IMR-90 (cell line): ENCODE results near the gene ALCAM.

ENCODE experiments used
- BHLHE40 ChIP-seq: fragments of 150-350 bp; IDR thresholded peaks from 2 replicates; pipeline ENCODE4 v1.6.1; 2016; ENCODE audit warnings: mild to moderate bottlenecking, low read depth, low read length
- CEBPB ChIP-seq: IDR thresholded peaks from 2 replicates; pipeline ENCODE4 v1.6.1; 2012; ENCODE audit warnings: low read depth, low read length, improper control_type of control experiment
- CHD1 ChIP-seq: IDR thresholded peaks from 2 replicates; pipeline ENCODE4 v1.6.1; 2012; ENCODE audit warnings: low read depth, low read length, improper control_type of control experiment
- FOS ChIP-seq: fragments of 150-350 bp; IDR thresholded peaks from 2 replicates; pipeline ENCODE4 v1.6.1; 2016; ENCODE audit warnings: low read depth, low read length
- MAZ ChIP-seq: IDR thresholded peaks from 2 replicates; pipeline ENCODE4 v1.6.1; 2012; ENCODE audit warnings: low read depth, mild to moderate bottlenecking, low read length, improper control_type of control experiment, moderate library complexity, borderline replicate concordance
- NFE2L2 ChIP-seq: fragments of 150-350 bp; IDR thresholded peaks from 2 replicates; pipeline ENCODE4 v1.6.1; 2016; ENCODE audit warnings: low read depth, mild to moderate bottlenecking, low read length
- POLR2A ChIP-seq: IDR thresholded peaks from 2 replicates; pipeline ENCODE4 v1.6.1; 2012; ENCODE audit warnings: mild to moderate bottlenecking, low read depth, low read length
- RAD21 ChIP-seq: IDR thresholded peaks from 2 replicates; pipeline ENCODE4 v1.6.1; 2012; ENCODE audit warnings: low read length, improper control_type of control experiment
- RCOR1 ChIP-seq: IDR thresholded peaks from 2 replicates; pipeline ENCODE4 v1.6.1; 2012; ENCODE audit warnings: mild to moderate bottlenecking, low read length, improper control_type of control experiment; ENCODE audit not compliant: insufficient replicate concordance
- RFX5 ChIP-seq: IDR thresholded peaks from 2 replicates; pipeline ENCODE4 v1.8.0; 2012; ENCODE audit warnings: low read depth, mild to moderate bottlenecking, low read length, moderate library complexity
- SMC3 ChIP-seq: fragments of 150-350 bp; IDR thresholded peaks from 2 replicates; pipeline ENCODE4 v1.6.1; 2016; ENCODE audit warnings: low read depth, mild to moderate bottlenecking, antibody characterized with exemption, low read length, moderate library complexity
- TF ChIP-seq, protein P1 (sequence below): conservative IDR thresholded peaks from 2 replicates; pipeline ENCODE4 v1.5.1; 2012; ENCODE audit warnings: mild to moderate bottlenecking, low read depth, low read length, improper control_type of control experiment
- TF ChIP-seq, protein P2 (sequence below): fragments of 150-350 bp; IDR thresholded peaks from 2 replicates; pipeline ENCODE4 v1.6.1; 2017; ENCODE audit warnings: mild to moderate bottlenecking, antibody characterized with exemption, low read length, low read depth
- TF ChIP-seq, protein P3 (sequence below): fragments of 150-350 bp; IDR thresholded peaks from 2 replicates; pipeline ENCODE4 v1.6.1; 2016; ENCODE audit warnings: low read depth, mild to moderate bottlenecking, low read length, moderate library complexity, borderline replicate concordance

DNA sequence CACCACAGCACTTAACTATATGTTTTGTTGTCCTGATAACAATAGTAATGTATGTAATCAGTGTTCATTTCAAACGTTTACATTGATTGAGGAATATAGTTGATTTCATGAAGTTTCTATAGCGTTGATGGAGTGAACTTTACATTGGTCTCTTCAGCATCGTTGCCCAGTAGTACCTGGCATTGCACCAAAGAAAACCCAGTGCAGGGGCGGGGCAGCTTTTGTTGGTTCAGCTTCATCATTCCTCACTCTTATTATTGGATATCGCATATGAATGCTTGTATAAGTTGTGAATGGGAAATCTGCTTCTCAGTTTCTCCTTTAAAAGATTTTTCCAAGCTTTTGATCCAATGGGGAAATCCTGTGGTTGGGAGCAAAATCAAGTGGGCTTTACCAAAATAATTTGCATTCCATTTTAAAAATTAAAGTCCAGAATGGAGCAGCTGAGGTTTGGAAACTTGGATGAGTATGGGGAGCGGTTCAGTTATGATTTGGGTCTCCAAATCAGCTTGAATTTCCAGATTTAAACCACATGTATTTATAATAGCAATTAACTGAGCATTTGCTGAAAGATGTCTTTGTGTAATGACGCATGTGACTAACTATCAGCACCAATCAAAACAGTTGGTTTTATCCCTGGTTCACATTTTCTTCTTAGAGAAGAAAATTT lies 213.7 kb downstream of the ALCAM start:
- TF ChIP-seq, protein P1, sequence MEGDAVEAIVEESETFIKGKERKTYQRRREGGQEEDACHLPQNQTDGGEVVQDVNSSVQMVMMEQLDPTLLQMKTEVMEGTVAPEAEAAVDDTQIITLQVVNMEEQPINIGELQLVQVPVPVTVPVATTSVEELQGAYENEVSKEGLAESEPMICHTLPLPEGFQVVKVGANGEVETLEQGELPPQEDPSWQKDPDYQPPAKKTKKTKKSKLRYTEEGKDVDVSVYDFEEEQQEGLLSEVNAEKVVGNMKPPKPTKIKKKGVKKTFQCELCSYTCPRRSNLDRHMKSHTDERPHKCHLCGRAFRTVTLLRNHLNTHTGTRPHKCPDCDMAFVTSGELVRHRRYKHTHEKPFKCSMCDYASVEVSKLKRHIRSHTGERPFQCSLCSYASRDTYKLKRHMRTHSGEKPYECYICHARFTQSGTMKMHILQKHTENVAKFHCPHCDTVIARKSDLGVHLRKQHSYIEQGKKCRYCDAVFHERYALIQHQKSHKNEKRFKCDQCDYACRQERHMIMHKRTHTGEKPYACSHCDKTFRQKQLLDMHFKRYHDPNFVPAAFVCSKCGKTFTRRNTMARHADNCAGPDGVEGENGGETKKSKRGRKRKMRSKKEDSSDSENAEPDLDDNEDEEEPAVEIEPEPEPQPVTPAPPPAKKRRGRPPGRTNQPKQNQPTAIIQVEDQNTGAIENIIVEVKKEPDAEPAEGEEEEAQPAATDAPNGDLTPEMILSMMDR: no peak
- TF ChIP-seq, protein P2, sequence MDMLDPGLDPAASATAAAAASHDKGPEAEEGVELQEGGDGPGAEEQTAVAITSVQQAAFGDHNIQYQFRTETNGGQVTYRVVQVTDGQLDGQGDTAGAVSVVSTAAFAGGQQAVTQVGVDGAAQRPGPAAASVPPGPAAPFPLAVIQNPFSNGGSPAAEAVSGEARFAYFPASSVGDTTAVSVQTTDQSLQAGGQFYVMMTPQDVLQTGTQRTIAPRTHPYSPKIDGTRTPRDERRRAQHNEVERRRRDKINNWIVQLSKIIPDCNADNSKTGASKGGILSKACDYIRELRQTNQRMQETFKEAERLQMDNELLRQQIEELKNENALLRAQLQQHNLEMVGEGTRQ: no peak
- TF ChIP-seq POLR2A (no peak), MAZ (no peak), CHD1 (no peak), RAD21 (no peak), RFX5 (no peak), NFE2L2 (no peak), BHLHE40 (no peak), SMC3 (no peak), CEBPB (no peak), FOS (no peak), RCOR1 (no peak)
- TF ChIP-seq, protein P3, sequence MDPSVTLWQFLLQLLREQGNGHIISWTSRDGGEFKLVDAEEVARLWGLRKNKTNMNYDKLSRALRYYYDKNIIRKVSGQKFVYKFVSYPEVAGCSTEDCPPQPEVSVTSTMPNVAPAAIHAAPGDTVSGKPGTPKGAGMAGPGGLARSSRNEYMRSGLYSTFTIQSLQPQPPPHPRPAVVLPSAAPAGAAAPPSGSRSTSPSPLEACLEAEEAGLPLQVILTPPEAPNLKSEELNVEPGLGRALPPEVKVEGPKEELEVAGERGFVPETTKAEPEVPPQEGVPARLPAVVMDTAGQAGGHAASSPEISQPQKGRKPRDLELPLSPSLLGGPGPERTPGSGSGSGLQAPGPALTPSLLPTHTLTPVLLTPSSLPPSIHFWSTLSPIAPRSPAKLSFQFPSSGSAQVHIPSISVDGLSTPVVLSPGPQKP: no peak
